Ovary (tissue), 9 donors: Measurements from ENCODE around the gene RPRD2. TPM values are rescaled to one million over a fixed set of nuclear protein-coding genes. Genes with fewer than 3 reads are reported as not detected.

Experiments
- DNase-seq, 5 donors: peaks; one replicate each; pipeline ENCODE4 v3.0.0-alpha.2; 2019 to 2020
- H3K27ac ChIP-seq, 2 donors: fragments of 200-600 bp; one replicate each; pipeline versions ENCODE4 v1.5.1 to v1.8.0; 2019 to 2022
- H3K27me3 ChIP-seq: fragments of 200-600 bp; one replicate; pipeline ENCODE4 v1.8.0; 2022
- H3K36me3 ChIP-seq: fragments of 200-600 bp; sonication (generic); one replicate; pipeline ENCODE4 v1.5.1; 2019
- H3K4me1 ChIP-seq: one replicate; pipeline ENCODE4 v1.8.1; 2013; ENCODE audit warnings: mild to moderate bottlenecking, moderate library complexity; ENCODE audit not compliant: insufficient read depth
- H3K4me3 ChIP-seq: fragments of 200-600 bp; sonication (generic); one replicate; pipeline ENCODE4 v1.5.1; 2017
- H3K9me3 ChIP-seq, 2 donors: fragments of 200-600 bp in 1 of 2; sonication (generic) in 1 of 2; one replicate each; pipeline versions ENCODE4 v1.5.1 to v1.8.1; 2013 to 2019; ENCODE audit warnings: mild to moderate bottlenecking in 1 of 2, moderate library complexity in 1 of 2
- EP300 ChIP-seq: sonication (generic); formaldehyde crosslinking; IDR thresholded peaks from one replicate; pipeline ENCODE4 v1.6.1; 2017; ENCODE audit warnings: antibody characterized with exemption
- POLR2A ChIP-seq: fragments of 450-650 bp; IDR thresholded peaks from one replicate; pipeline ENCODE4 v1.6.1; 2017; ENCODE audit warnings: antibody characterized with exemption, mild to moderate bottlenecking, moderate library complexity
- WGBS, 3 donors: extraction: QIAGEN DNeasy Blood & Tissue Kit in 1 of 3; methylation state at CpG; one replicate each; pipeline versions ENCODE4 v1.1.5 to v1.1.7; 2013 to 2017; 5-methylcytosine and 5-hydroxymethylcytosine counted together
- intact Hi-C, 4 donors: fragments of 100-400 bp; cut with DNase I; formaldehyde crosslinking; loops; one replicate each; pipeline versions ENCODE4 v1.11.0 to v1.15.1; 2022 to 2023
- polyA plus RNA-seq, 2 donors: library from polyadenylated mRNA; stranded (reverse); fragments of 200-250 nt in 1 of 2; fragments of 350-450 nt in 1 of 2; fragmentation: Illumina TruSeq in 1 of 2; extraction: RNeasy Lipid Tissue Mini Kit (QIAGEN cat#74804) in 1 of 2; gene quantifications; one replicate each; pipeline ENCODE4 v1.2.3, GENCODE V29; 2013 to 2014
- total RNA-seq, 7 donors: library from RNA; depleted of rRNA in 2 of 7; stranded (reverse); fragments of >200 nt in 2 of 7; fragmentation: NEBNext Ultra II Directional in 3 of 7; extraction: Animal tissue kit (Norgen Biotek cat#: 25700) in 3 of 7; gene quantifications; one replicate each; pipeline versions ENCODE4 v1.1.0 to v1.2.4, GENCODE V29; 2016 to 2023
- TF ChIP-seq, protein P1 (sequence below), 3 donors: fragments of 450-650 bp in 2 of 3; fragments of 200-600 bp in 1 of 3; IDR thresholded peaks; one replicate each; pipeline versions ENCODE4 v1.5.1 to v1.8.0; 2016 to 2022; ENCODE audit warnings: antibody characterized with exemption in 3 of 3, mild to moderate bottlenecking in 1 of 3
- donor health status: DM: no; HTN: no; CAD: no; lungs with moderate emphysema.
- donor health status: DM: no; HTN: no; CAD: no.
- donor health status: Bipolar disorder and iron deficiency.
- donor health status: DM: yes; HTN: yes; CAD: no.
- donor health status: DM: no; HTN: no; CAD: no.
- donor health status: DM: yes; HTN: yes; CAD: no.

The RPRD2 gene
- total and polyA plus RNA-seq, 9 donors, result 18.2 to 55.6 (median 43.9) TPM

DNA sequence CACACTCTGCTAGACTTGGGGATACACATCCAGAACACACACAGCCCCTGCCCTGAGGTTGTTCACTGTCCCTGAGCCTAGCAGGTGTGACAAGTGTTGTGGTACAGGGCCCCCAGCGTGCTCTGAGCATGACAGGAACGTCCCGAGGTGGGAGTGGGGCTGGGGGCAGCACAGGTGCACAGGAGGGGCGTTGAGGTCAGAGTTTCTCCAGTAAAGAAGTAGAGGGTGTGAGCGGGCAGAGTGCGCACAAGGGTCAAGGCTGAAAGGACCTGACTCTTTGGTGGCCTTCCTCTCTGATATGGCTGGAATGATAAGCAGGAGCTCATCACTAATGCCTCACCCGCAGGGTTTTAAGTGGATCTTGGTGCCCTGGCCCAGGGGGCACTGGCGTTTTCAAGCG lies 150.3 kb downstream of the RPRD2 start:
- Histone ChIP-seq H3K27me3 (no peaks in the 10 kb centered on the region), H3K27ac (no peak overlapping the region), H3K4me1 (no peaks in the 10 kb centered on the region), H3K4me3 (no peak overlapping the region), H3K36me3 (no peaks in the 10 kb centered on the region), H3K9me3 (no peaks in the 10 kb centered on the region)
- WGBS, 3 donors, result 83 to 93% (median 86%) methylated on average over 9 of the region's 9 CpGs
- intact Hi-C loops, result no loop called here
- no peak for DNase-seq
- TF ChIP-seq EP300 (no peak), POLR2A (no peak)
- TF ChIP-seq, protein P1, sequence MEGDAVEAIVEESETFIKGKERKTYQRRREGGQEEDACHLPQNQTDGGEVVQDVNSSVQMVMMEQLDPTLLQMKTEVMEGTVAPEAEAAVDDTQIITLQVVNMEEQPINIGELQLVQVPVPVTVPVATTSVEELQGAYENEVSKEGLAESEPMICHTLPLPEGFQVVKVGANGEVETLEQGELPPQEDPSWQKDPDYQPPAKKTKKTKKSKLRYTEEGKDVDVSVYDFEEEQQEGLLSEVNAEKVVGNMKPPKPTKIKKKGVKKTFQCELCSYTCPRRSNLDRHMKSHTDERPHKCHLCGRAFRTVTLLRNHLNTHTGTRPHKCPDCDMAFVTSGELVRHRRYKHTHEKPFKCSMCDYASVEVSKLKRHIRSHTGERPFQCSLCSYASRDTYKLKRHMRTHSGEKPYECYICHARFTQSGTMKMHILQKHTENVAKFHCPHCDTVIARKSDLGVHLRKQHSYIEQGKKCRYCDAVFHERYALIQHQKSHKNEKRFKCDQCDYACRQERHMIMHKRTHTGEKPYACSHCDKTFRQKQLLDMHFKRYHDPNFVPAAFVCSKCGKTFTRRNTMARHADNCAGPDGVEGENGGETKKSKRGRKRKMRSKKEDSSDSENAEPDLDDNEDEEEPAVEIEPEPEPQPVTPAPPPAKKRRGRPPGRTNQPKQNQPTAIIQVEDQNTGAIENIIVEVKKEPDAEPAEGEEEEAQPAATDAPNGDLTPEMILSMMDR (IDR thresholded peaks at IDR 0.05), result no peak

DNA sequence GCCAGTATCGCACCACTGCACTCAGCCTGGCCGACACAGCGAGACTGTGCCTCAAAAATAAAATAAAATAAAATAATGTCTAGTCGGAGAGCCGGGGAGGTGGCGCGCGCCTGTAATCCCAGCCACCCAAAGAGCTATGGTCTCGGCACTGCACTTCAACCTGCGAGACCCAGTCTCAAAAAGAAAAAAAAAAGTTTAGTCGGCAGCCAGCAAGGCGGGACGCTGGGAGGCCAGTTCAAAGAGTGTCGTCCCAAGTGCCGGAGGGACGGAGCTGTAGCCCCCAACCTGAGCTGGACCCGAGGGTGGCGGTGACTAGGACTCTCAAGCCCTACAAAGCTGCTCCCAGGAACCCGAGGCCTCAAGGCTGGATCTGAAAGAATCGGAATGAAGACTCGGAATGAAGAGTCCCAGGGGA lies 151.0 kb downstream of the RPRD2 start:
- H3K9me3 ChIP-seq, result no peaks in the 10 kb centered on the region
- 16 to 27% (median 23%) methylated on average over 21 of the region's 21 CpGs for WGBS, 3 donors
- no peak overlapping the region for H3K27ac ChIP-seq
- H3K36me3 ChIP-seq, result no peaks in the 10 kb centered on the region
- H3K4me3 ChIP-seq, result peak overlapping the region; percentile 60
- no peaks in the 10 kb centered on the region for H3K27me3 ChIP-seq
- DNase-seq, result no peak
- no peaks in the 10 kb centered on the region for H3K4me1 ChIP-seq
- intact Hi-C loops, result no loop called here
- TF ChIP-seq, protein P1 (IDR thresholded peaks at IDR 0.05), result peak in 1 of 3 donors; percentile 12
- TF ChIP-seq POLR2A (no peak), EP300 (no peak)

DNA sequence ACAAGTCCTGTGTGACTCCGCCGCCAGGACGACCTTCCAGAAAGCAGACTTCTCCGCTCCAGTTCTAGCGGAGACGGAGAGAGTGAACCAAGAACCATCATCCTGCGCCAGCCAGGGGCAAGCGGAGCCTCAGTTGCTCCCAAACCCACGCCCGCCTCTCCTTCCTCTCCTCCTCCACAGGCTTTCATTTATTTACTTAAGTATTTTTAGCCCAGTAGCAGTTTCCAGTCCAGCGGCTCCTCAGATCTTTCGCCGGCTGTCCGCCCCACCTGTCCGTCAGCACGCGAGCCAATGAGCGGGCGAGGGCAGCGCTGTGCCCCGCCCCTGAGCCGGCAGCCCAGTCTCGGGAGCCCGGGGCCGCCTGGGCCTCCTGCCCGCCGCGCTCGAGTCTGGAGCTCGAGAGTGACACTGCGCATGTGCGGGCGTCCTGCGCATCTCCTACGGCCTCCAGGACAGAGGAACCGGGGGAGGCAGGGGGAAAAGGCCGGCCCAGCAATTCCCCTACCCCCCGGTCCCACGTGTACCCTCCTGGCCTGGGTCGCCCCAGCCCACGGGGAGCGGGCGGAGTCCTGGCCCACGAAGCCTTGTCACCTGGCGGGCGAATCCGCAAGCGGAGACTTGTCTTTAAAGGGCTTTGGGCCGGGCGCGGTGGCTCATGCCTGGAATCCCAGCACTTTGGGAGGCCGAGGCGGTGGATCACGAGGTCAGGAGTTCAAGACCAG lies 151.5 kb downstream of the RPRD2 start, which contains the start of gene FALEC:
FALEC (plus strand) TSS at position 425 of the 722 bp plus-strand sequence.
- whole genome bisulfite sequencing, 3 donors, result 1% methylated on average over 36 to 54 of the region's 54 CpGs
- Histone ChIP-seq H3K4me1 (no peaks in the 10 kb centered on the region), H3K9me3 (no peaks in the 10 kb centered on the region), H3K4me3 (peak within 1 kb of the TSS; percentile 60), H3K36me3 (no peaks in the 10 kb centered on the region), H3K27ac (peak within 1 kb of the TSS; percentile 3 to 51), H3K27me3 (no peaks in the 10 kb centered on the region)
- TF ChIP-seq POLR2A, result no peak
- TF ChIP-seq, protein P1 (IDR thresholded peaks at IDR 0.05), result peak in 1 of 3 donors; percentile 9
- intact Hi-C loops, result no loop called here
- peak; percentile 97 to 98 (median 97) for DNase-seq

DNA sequence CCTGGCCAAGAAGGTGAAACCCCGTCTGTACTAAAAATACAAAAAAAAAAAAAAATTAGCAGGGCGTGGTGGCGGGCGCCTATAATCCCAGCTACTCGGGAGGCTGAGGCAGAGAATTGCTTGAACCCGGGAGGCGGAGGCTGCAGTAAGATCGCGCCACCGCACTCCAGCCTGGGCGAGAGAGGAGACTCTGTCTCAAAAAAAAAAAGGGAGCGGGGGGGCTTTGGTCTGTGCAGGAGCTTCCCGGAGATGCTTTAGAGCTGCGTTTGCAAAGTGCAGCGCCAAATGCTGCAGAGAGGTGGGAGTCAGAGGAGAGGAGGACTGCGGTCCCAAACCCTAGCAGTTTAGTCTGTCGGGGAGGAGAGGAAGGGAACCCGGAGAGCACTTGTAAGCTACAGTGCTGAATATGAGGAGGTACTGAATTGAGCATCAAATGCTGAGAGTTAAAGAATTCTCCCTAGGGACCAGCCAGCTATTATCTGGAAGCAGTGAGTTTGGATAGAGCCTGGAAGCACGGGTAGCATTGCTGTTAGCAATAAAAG lies 152.2 kb downstream of the RPRD2 start:
- H3K9me3 ChIP-seq, result no peaks in the 10 kb centered on the region
- 0 to 1% (median 1%) methylated on average over 19 of the region's 19 CpGs for WGBS, 3 donors
- H3K4me3 ChIP-seq, result peak overlapping the region; percentile 60
- intact Hi-C loops, result no loop called here
- TF ChIP-seq EP300, result no peak
- TF ChIP-seq, protein P1 (IDR thresholded peaks at IDR 0.05), result peak in 1 of 3 donors; percentile 6
- H3K36me3 ChIP-seq, result no peaks in the 10 kb centered on the region
- no peaks in the 10 kb centered on the region for H3K4me1 ChIP-seq
- peak in 1 of 5 donors; percentile 27 for DNase-seq
- H3K27ac ChIP-seq, result peak overlapping the region in 1 of 2 donors; percentile 3
- no peaks in the 10 kb centered on the region for H3K27me3 ChIP-seq
